ENCODE measurements around the gene XXYLT1. TPM values are rescaled to one million over a fixed set of nuclear protein-coding genes. Genes with fewer than 3 reads are reported as not detected.

XXYLT1 gene
- total RNA-seq, 2 experiments from 2014 or later, result 17.2 to 19.6 TPM

DNA sequence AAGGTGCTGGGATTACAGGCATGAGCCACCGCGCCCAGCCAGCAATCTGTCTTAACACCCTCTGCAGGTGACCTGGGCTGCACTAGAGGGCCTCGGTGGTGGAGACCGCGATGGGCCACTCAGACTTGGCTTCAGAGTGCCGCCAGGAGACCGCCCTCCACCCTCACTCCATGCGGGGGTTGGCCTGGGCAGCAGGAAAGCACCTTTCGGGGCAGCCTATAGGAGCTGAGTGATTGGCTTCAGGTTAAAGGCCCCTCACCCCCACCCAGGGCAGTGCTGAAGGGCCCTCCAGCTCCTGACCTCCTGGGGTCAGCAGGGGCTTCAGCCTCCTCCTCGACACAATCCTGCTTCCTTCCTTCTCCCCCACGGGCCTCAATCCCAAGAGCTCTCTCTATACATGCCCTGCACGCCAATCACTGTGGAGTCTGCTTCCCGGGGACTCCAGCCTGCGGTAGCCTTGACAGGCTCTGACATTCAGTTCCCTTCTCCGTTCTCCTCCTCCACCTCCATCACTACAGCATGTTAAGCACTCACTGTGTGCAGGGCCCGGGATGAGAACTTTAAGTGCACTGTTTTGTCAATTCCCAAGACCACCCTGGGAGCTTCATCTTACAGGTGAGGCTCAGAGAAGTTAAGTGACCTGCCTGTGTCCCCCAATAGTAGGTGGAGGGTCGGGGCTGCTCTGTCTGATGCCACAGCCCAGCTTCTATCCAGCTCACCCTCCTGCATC, 225.3 kb downstream of the XXYLT1 start:
- no peaks in the 10 kb centered on the region for H4K20me1 ChIP-seq (ENCODE audit: insufficient read depth, low read length)
- TF ChIP-seq, protein P1, sequence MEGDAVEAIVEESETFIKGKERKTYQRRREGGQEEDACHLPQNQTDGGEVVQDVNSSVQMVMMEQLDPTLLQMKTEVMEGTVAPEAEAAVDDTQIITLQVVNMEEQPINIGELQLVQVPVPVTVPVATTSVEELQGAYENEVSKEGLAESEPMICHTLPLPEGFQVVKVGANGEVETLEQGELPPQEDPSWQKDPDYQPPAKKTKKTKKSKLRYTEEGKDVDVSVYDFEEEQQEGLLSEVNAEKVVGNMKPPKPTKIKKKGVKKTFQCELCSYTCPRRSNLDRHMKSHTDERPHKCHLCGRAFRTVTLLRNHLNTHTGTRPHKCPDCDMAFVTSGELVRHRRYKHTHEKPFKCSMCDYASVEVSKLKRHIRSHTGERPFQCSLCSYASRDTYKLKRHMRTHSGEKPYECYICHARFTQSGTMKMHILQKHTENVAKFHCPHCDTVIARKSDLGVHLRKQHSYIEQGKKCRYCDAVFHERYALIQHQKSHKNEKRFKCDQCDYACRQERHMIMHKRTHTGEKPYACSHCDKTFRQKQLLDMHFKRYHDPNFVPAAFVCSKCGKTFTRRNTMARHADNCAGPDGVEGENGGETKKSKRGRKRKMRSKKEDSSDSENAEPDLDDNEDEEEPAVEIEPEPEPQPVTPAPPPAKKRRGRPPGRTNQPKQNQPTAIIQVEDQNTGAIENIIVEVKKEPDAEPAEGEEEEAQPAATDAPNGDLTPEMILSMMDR (conservative IDR thresholded peaks at IDR 0.05; ENCODE audit: low read length), result no peak
- TF ChIP-seq EZH2phosphoT487 (IDR thresholded peaks at IDR 0.05; ENCODE audit: borderline replicate concordance, low read depth, low read length), result no peak
- BruUV-seq (replicated peaks), result no TSS peak
- no peak overlapping the region for H3K4me3 ChIP-seq (ENCODE audit: low read depth, low read length, poor library complexity, severe bottlenecking)
- intact Hi-C loops (cut with micrococcal nuclease; ENCODE audit: unreplicated experiment), result no loop called here
- no peaks in the 10 kb centered on the region for H3K79me2 ChIP-seq (ENCODE audit: insufficient read depth, low read depth, low read length)
- H2AFZ ChIP-seq (ENCODE audit: low read length), result no peak overlapping the region
- no peak overlapping the region for H3K27ac ChIP-seq (ENCODE audit: low read depth, low read length, poor library complexity, severe bottlenecking)
- no peaks in the 10 kb centered on the region for H3K36me3 ChIP-seq (ENCODE audit: insufficient read depth, low read length)
- peaks cover under 1% of the 10 kb centered on the region for H3K4me1 ChIP-seq (ENCODE audit: insufficient read depth, low read length, poor library complexity, severe bottlenecking)
- H3K4me2 ChIP-seq (ENCODE audit: low read length), result no peak overlapping the region
- ChIA-PET CTCF (ENCODE audit: unreplicated experiment) (interaction anchor here (0.6 to 1.0 kb wide), 2 partner anchors 18 to 103 kb away, joined by 3 read pairs; no protein-coding TSS in a partner anchor), POLR2A (no interaction called here)
- no peak for DNase-seq (ENCODE audit: low spot score)
- no peaks in the 10 kb centered on the region for H3K9me2 ChIP-seq (ENCODE audit: insufficient read depth, low read length)
- H3K9me3 ChIP-seq (ENCODE audit: low read length), result no peaks in the 10 kb centered on the region

DNA sequence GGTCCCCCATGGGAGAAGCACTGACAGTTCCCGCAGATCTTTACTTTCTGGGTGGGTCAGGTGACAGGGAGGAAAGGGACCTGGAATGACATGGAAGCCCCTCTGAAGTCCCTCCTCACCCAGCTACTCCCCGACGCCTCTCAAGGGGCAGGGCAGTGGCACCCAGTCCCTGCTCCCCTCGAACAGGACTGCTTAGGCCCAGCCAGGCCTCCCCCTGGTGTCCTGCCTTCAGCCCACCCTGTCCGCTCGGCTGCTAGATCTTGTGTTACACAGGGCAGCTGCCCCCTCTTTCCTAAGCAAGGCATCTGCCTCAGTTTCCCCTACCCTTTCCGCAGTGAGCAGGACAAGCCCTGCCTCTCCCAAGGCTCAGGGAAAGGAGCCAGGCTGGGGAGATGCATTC, 226.5 kb downstream of the XXYLT1 start:
- no peak overlapping the region for H3K4me3 ChIP-seq (ENCODE audit: low read depth, low read length, poor library complexity, severe bottlenecking)
- peaks cover 13% of the 10 kb centered on the region for H3K4me1 ChIP-seq (ENCODE audit: insufficient read depth, low read length, poor library complexity, severe bottlenecking)
- TF ChIP-seq, protein P1 (conservative IDR thresholded peaks at IDR 0.05; ENCODE audit: low read length), result no peak
- no peak for TF ChIP-seq EZH2phosphoT487 (IDR thresholded peaks at IDR 0.05; ENCODE audit: borderline replicate concordance, low read depth, low read length)
- DNase-seq (ENCODE audit: low spot score), result no peak
- H3K27ac ChIP-seq (ENCODE audit: low read depth, low read length, poor library complexity, severe bottlenecking), result no peak overlapping the region
- intact Hi-C loops (cut with micrococcal nuclease; ENCODE audit: unreplicated experiment), result no loop called here
- no peaks in the 10 kb centered on the region for H3K9me3 ChIP-seq (ENCODE audit: low read length)
- BruUV-seq (replicated peaks), result no TSS peak
- ChIA-PET CTCF (ENCODE audit: unreplicated experiment) (no interaction called here), POLR2A (no interaction called here)
- no peaks in the 10 kb centered on the region for H3K79me2 ChIP-seq (ENCODE audit: insufficient read depth, low read depth, low read length)
- no peak overlapping the region for H3K4me2 ChIP-seq (ENCODE audit: low read length)
- no peaks in the 10 kb centered on the region for H3K9me2 ChIP-seq (ENCODE audit: insufficient read depth, low read length)
- H3K36me3 ChIP-seq (ENCODE audit: insufficient read depth, low read length), result no peaks in the 10 kb centered on the region
- no peaks in the 10 kb centered on the region for H4K20me1 ChIP-seq (ENCODE audit: insufficient read depth, low read length)
- no peak overlapping the region for H2AFZ ChIP-seq (ENCODE audit: low read length)

- Histone ChIP-seq H3K4me2 (ENCODE audit: low read length) (no peak overlapping the region), H2AFZ (ENCODE audit: low read length) (no peak overlapping the region), H3K4me1 (ENCODE audit: insufficient read depth, low read length, poor library complexity, severe bottlenecking) (peaks cover 14% of the 10 kb centered on the region), H3K79me2 (ENCODE audit: insufficient read depth, low read depth, low read length) (no peaks in the 10 kb centered on the region), H3K27ac (ENCODE audit: low read depth, low read length, poor library complexity, severe bottlenecking) (no peak overlapping the region), H4K20me1 (ENCODE audit: insufficient read depth, low read length) (no peaks in the 10 kb centered on the region), H3K4me3 (ENCODE audit: low read depth, low read length, poor library complexity, severe bottlenecking) (no peak overlapping the region), H3K9me3 (ENCODE audit: low read length) (no peaks in the 10 kb centered on the region), H3K36me3 (ENCODE audit: insufficient read depth, low read length) (no peaks in the 10 kb centered on the region), H3K9me2 (ENCODE audit: insufficient read depth, low read length) (no peaks in the 10 kb centered on the region)
- no peak for TF ChIP-seq EZH2phosphoT487 (IDR thresholded peaks at IDR 0.05; ENCODE audit: borderline replicate concordance, low read depth, low read length)
- TF ChIP-seq, protein P1 (conservative IDR thresholded peaks at IDR 0.05; ENCODE audit: low read length), result no peak
- DNase-seq (ENCODE audit: low spot score), result no peak
- ChIA-PET POLR2A (interaction anchor here (0.7 kb wide), 1 partner anchor 502 kb away, joined by 3 read pairs; no protein-coding TSS in a partner anchor), CTCF (ENCODE audit: unreplicated experiment) (no interaction called here)
- no TSS peak for BruUV-seq (replicated peaks)
- intact Hi-C loops (cut with micrococcal nuclease; ENCODE audit: unreplicated experiment), result no loop called here
Observed at GRCh38 chr3:195043607-195044339, 227.2 kb downstream of the XXYLT1 start.

Measured in OCI-LY7 (cell line).